Testis (tissue), 3 donors: ENCODE measurements around the gene GMDS. TPM values are rescaled to one million over a fixed set of nuclear protein-coding genes. Genes with fewer than 3 reads are reported as not detected.

Source experiments
- DNase-seq: peaks from one replicate; pipeline ENCODE4 v3.0.0-alpha.2; 2019
- H3K27ac ChIP-seq, 2 donors: fragments of 200-600 bp; sonication (generic); one replicate each; pipeline ENCODE4 v1.5.1; 2019
- H3K27me3 ChIP-seq: fragments of 200-600 bp; sonication (generic); one replicate; pipeline ENCODE4 v1.5.1; 2019
- H3K36me3 ChIP-seq: fragments of 200-600 bp; sonication (generic); one replicate; pipeline ENCODE4 v1.5.1; 2017; ENCODE audit warnings: low read depth; ENCODE audit errors: missing control alignments
- H3K4me1 ChIP-seq: fragments of 200-600 bp; sonication (generic); one replicate; pipeline ENCODE4 v1.5.1; 2019
- H3K4me3 ChIP-seq, 2 donors: fragments of 200-600 bp; sonication (generic); one replicate each; pipeline ENCODE4 v1.5.1; 2017 to 2019
- H3K9me3 ChIP-seq: fragments of 200-600 bp; sonication (generic); one replicate; pipeline ENCODE4 v1.5.1; 2017
- CTCF ChIP-seq, 3 experiments: fragments of 450-650 bp in 2 of 3; fragments of 200-600 bp in 1 of 3; sonication (generic) in 1 of 3; IDR thresholded peaks; one replicate each; pipeline ENCODE4 v1.5.1; 2016 to 2019; ENCODE audit warnings: antibody characterized with exemption in 3 of 3, mild to moderate bottlenecking in 2 of 3, moderate library complexity in 1 of 3
- POLR2A ChIP-seq: fragments of 450-650 bp; IDR thresholded peaks from one replicate; pipeline ENCODE4 v1.6.1; 2017; ENCODE audit warnings: antibody characterized with exemption, mild to moderate bottlenecking, moderate library complexity
- WGBS, 2 donors: methylation state at CpG; one replicate each; pipeline ENCODE4 v1.1.5; 2018; 5-methylcytosine and 5-hydroxymethylcytosine counted together
- intact Hi-C: fragments of 100-400 bp; cut with DNase I; formaldehyde crosslinking; loops from one replicate; pipeline ENCODE4 v1.15.1; 2023; ENCODE audit warnings: low total_unique reads
- polyA plus RNA-seq: library from polyadenylated mRNA; stranded (reverse); fragments of 350-450 nt; fragmentation: Illumina TruSeq; extraction: RNeasy Lipid Tissue Mini Kit (QIAGEN cat#74804); gene quantifications from one replicate; pipeline ENCODE4 v1.2.3, GENCODE V29; 2014; ENCODE audit warnings: low read depth, low replicate concordance; ENCODE audit not compliant: insufficient read depth
- total RNA-seq, 2 donors: library from RNA; depleted of rRNA; stranded (reverse); fragments of >200 nt; gene quantifications; one replicate each; pipeline ENCODE4 v1.2.3, GENCODE V29; 2016

Gene GMDS
- total and polyA plus RNA-seq, 3 donors from 2014 or later, result 19.6 to 31.1 (median 22.2) TPM

- 90 to 95% methylated on average over 7 of the region's 7 CpGs for WGBS, 2 donors
- intact Hi-C loops, result no loop called here
These were observed 433.4 kb downstream of the GMDS start for GRCh38 chr6:1812034-1812433.

DNA sequence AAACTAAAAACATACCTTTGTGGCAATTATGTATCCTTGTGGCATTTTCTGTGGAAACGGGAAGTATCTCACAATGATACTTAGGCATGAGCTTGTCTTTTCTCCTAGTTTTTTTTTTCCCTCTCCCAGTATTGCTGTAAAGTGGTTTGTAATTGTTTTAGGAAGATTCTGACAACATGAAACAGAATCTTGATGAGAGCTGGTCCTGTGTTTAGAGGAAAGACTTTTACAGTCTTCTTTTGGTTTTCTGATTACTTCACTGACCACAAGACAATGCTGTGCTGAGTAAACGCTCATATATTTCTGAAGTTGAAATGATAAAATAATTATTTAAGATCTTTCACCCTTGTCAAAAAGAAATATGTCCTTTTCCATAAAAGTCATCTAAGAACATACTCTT is 434.5 kb downstream of the GMDS start:
- Histone ChIP-seq H3K9me3 (no peaks in the 10 kb centered on the region), H3K4me3 (no peak overlapping the region), H3K27me3 (no peaks in the 10 kb centered on the region), H3K27ac (no peak overlapping the region), H3K4me1 (no peaks in the 10 kb centered on the region), H3K36me3 (no peaks in the 10 kb centered on the region)
- no peak for DNase-seq
- WGBS, 2 donors, result 72 to 73% methylated on average over 2 of the region's 2 CpGs
- TF ChIP-seq CTCF (IDR thresholded peaks at IDR 0.05) (no peak), POLR2A (no peak)
- intact Hi-C loops, result no loop called here

More at GRCh38 chr6:1812034-1812433, 433.4 kb downstream of the GMDS start:
- Histone ChIP-seq H3K27ac (no peak overlapping the region), H3K9me3 (no peaks in the 10 kb centered on the region), H3K4me1 (no peaks in the 10 kb centered on the region), H3K36me3 (no peaks in the 10 kb centered on the region), H3K4me3 (no peak overlapping the region), H3K27me3 (no peaks in the 10 kb centered on the region)
- TF ChIP-seq CTCF (IDR thresholded peaks at IDR 0.05) (no peak), POLR2A (no peak)
- DNase-seq, result no peak

DNA sequence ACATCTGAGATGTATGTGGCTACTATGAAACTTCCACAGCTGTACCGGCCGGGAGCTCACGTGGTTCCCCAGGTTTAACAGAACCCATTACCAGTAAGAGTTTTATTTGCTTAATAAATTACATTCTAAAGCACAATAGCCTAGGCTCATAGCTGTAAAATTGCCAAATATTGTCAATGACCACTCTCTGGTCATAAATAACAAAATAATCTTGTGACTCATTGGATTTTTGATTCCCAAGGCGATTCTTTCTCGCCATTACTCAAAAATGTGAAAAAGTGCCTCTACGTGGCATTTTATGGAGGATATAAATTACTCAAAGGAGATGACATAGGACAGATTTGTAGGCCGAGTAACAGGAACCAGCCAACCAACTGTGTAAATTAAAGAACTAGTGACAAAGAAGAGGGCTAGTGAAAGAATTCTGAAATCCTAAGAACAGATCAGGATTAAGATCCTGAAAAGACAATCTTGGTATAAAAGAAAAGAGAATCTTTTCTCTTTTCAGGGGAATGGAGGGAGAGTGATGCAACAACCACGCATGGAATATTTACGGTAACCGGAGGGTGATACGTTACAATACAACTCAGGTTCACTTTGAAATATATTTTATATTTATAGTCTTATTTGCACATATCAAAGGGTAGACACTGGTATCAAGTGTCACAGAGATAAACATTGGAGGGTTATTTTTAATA is 436.0 kb downstream of the GMDS start:
- Histone ChIP-seq H3K27ac (no peak overlapping the region), H3K4me1 (no peaks in the 10 kb centered on the region), H3K9me3 (no peaks in the 10 kb centered on the region), H3K36me3 (no peaks in the 10 kb centered on the region), H3K27me3 (no peaks in the 10 kb centered on the region), H3K4me3 (no peak overlapping the region)
- DNase-seq, result no peak
- WGBS, 2 donors, result 95% methylated on average over 11 of the region's 11 CpGs
- TF ChIP-seq CTCF (IDR thresholded peaks at IDR 0.05) (no peak), POLR2A (no peak)
- intact Hi-C loops, result no loop called here

GRCh38 chr6:1806935-1807334 is 438.5 kb downstream of the GMDS start:
- WGBS, 2 donors, result 93 to 97% methylated on average over 6 of the region's 6 CpGs
- H3K36me3 ChIP-seq, result no peaks in the 10 kb centered on the region
- intact Hi-C loops, result no loop called here
- no peak for TF ChIP-seq CTCF (IDR thresholded peaks at IDR 0.05)
- H3K27me3 ChIP-seq, result no peaks in the 10 kb centered on the region
- H3K9me3 ChIP-seq, result no peaks in the 10 kb centered on the region
- H3K27ac ChIP-seq, result no peak overlapping the region
- no peak for DNase-seq
- H3K4me3 ChIP-seq, result no peak overlapping the region
- H3K4me1 ChIP-seq, result peaks cover 14% of the 10 kb centered on the region
